Hepatocyte (in vitro differentiated cells): Measurements from ENCODE around the gene OR10H5.

ENCODE experiments used
- CTCF ChIP-seq: fragments of 200-600 bp; sonication (generic); IDR thresholded peaks from 2 replicates; pipeline ENCODE4 v1.5.1; 2016; ENCODE audit warnings: antibody characterized with exemption, mild to moderate bottlenecking; ENCODE audit not compliant: poor library complexity
- EZH2 ChIP-seq: fragments of 200-600 bp; sonication (generic); IDR thresholded peaks from 2 replicates; pipeline ENCODE4 v1.6.1; 2016; ENCODE audit warnings: antibody characterized with exemption, mild to moderate bottlenecking, borderline replicate concordance
- EZH2phosphoT487 ChIP-seq: fragments of 200-600 bp; sonication (generic); IDR thresholded peaks from one replicate; pipeline ENCODE4 v1.6.1; 2018; ENCODE audit warnings: antibody characterized with exemption, mild to moderate bottlenecking, low read depth, moderate library complexity; ENCODE audit not compliant: unreplicated experiment, severe bottlenecking

DNA sequence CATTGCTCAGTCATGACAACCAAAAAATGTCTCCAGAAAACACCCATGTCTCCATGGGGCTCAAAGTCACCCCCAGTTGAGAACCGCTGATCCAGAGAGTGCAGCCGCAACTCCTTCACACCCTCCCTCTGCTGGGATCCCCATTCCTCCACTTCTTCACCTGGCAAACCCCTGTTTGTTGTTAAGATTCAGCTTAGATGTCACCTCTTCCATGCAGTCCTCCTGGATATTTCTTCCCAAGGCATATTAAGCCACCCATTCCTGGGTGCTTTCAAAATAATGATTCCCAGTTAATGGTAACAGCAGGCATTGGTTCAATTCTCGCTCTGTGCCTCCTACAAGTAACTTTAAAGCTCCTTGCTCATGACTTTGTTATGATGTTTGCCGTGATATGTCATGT, 24.0 kb downstream of the OR10H5 start:
- TF ChIP-seq EZH2, result no peak
- no peak for TF ChIP-seq CTCF
- TF ChIP-seq EZH2phosphoT487, result no peak
